Left ventricle myocardium inferior (tissue), 1 donor: ENCODE measurements around the gene TBC1D5. TPM values are rescaled to one million over a fixed set of nuclear protein-coding genes. Genes with fewer than 3 reads are reported as not detected.

ENCODE experiments used
- DNase-seq: peaks from one replicate; pipeline ENCODE4 v3.0.0-alpha.2; 2020
- H3K27ac ChIP-seq: fragments of 200-600 bp; replicated peaks from 2 replicates; pipeline ENCODE4 v1.8.0; 2021
- H3K27me3 ChIP-seq: fragments of 200-600 bp; 2 replicates; pipeline ENCODE4 v1.8.0; 2021; ENCODE audit warnings: low read depth
- H3K36me3 ChIP-seq: fragments of 200-600 bp; 2 replicates; pipeline ENCODE4 v1.8.0; 2021
- H3K4me1 ChIP-seq: fragments of 200-600 bp; 2 replicates; pipeline ENCODE4 v1.8.0; 2021
- H3K4me3 ChIP-seq: fragments of 200-600 bp; 2 replicates; pipeline ENCODE4 v1.8.0; 2021; ENCODE audit warnings: mild to moderate bottlenecking, moderate library complexity
- H3K9me3 ChIP-seq: fragments of 200-600 bp; replicated peaks from 2 replicates; pipeline ENCODE4 v1.8.0; 2021
- intact Hi-C: fragments of 100-400 bp; cut with micrococcal nuclease; formaldehyde crosslinking; loops from one replicate; pipeline ENCODE4 v1.11.0; 2022
- total RNA-seq: library from RNA; stranded (reverse); fragmentation: NEBNext Ultra II Directional; extraction: Animal tissue kit (Norgen Biotek cat#: 25700); gene quantifications from one replicate; pipeline ENCODE4 v1.2.1, GENCODE V29; 2021
- TF ChIP-seq, protein P1 (sequence below): fragments of 200-600 bp; IDR thresholded peaks from 2 replicates; pipeline ENCODE4 v1.8.0; 2021; ENCODE audit warnings: antibody characterized with exemption, mild to moderate bottlenecking, borderline replicate concordance
- donor health status: DM: no; HTN: yes; CAD: no; lungs with severe emphysema.

The TBC1D5 gene
- total RNA-seq, 1 donor from 2014 or later: 26.9 TPM

DNA sequence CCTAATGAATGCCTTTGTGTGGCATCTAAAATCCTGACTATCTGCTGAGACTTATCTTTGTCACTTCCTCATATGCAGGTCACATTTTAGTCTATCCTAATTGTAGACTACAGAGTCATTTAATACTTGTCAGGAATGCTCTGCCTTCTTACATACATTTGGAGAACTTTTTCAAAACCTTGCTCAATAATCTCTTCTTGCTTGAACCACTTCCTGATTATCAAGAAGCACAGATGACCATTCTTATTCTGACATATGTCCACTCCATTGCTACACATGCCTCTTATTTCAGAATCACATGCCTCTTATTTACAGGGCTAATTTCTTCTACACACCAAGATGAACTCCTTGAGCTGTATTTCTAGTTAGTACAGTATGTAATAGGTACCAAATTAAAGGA is 400.3 kb downstream of the TBC1D5 start:
- no peak overlapping the region for H3K4me3 ChIP-seq
- DNase-seq: no peak
- H3K27me3 ChIP-seq: no peaks in the 10 kb centered on the region
- intact Hi-C loops: no loop called here
- H3K9me3 ChIP-seq: no peaks in the 10 kb centered on the region
- H3K4me1 ChIP-seq: peaks cover 7% of the 10 kb centered on the region
- H3K36me3 ChIP-seq: no peaks in the 10 kb centered on the region
- no peak overlapping the region for H3K27ac ChIP-seq
- TF ChIP-seq, protein P1, sequence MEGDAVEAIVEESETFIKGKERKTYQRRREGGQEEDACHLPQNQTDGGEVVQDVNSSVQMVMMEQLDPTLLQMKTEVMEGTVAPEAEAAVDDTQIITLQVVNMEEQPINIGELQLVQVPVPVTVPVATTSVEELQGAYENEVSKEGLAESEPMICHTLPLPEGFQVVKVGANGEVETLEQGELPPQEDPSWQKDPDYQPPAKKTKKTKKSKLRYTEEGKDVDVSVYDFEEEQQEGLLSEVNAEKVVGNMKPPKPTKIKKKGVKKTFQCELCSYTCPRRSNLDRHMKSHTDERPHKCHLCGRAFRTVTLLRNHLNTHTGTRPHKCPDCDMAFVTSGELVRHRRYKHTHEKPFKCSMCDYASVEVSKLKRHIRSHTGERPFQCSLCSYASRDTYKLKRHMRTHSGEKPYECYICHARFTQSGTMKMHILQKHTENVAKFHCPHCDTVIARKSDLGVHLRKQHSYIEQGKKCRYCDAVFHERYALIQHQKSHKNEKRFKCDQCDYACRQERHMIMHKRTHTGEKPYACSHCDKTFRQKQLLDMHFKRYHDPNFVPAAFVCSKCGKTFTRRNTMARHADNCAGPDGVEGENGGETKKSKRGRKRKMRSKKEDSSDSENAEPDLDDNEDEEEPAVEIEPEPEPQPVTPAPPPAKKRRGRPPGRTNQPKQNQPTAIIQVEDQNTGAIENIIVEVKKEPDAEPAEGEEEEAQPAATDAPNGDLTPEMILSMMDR: no peak

DNA sequence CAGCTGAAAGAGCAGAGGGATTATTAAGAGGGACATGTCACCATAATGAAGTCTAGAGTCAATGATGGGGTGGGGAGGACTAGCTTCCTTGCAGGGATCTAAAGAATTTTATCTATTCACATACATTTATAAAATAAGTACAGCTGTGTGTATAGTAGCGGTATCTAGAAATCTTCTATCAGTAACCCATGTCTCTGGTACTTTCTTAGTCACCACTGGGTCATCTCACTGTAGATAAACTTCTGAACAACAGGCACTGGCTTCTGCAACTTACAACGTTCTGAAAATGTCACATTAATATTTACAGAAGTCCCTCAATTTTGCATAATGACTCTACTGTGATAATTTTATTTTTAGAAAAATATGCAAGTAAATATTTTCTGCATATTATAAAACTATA is 401.7 kb downstream of the TBC1D5 start:
- DNase-seq: no peak
- Histone ChIP-seq H3K4me3 (no peak overlapping the region), H3K27me3 (no peaks in the 10 kb centered on the region), H3K4me1 (peaks cover 19% of the 10 kb centered on the region), H3K36me3 (no peaks in the 10 kb centered on the region), H3K9me3 (no peaks in the 10 kb centered on the region), H3K27ac (no peak overlapping the region)
- intact Hi-C loops: no loop called here
- TF ChIP-seq, protein P1: no peak

DNA sequence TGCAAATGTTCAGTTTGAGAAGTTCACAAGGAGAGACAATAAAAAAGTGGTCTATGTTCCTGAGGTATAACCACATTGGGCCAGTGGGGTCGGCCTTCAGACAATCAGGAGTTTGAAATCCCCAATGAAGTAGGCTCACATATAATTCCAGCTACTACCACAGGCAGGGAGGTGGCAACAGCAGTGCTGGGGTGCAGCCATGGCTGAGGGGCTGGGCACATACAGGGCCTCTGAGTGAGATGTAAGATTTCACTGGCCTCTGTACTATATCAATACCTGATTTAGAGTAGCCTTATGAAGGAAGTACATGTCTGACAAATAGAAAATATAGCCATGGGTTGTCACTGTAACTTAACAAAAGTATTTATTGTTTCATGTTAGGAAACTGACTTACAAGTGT is 402.2 kb downstream of the TBC1D5 start:
- Histone ChIP-seq H3K9me3 (no peaks in the 10 kb centered on the region), H3K4me3 (no peak overlapping the region), H3K27me3 (no peaks in the 10 kb centered on the region), H3K27ac (no peak overlapping the region), H3K36me3 (no peaks in the 10 kb centered on the region), H3K4me1 (peaks cover 21% of the 10 kb centered on the region)
- TF ChIP-seq, protein P1: no peak
- intact Hi-C loops: no loop called here
- DNase-seq: no peak

DNA sequence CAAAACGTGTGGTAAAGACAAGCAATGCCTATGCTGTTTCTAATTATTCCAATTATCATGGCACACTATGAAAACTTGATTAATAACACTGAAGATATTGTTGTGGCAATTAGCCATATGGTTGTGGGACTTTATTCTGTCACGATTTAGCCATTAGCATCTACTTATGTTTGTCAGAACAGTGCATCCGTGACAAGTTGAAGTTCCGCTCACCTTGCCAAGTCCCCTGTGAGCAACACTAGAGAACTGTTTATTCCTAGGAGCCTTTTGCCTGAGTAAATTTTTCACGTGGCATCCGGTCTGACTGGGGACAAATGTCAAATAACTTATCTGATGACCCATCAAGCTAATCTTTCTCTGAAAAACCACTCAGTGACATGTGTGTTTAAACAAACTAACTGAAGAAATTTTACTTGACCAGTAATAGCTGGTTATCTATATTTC is 403.3 kb downstream of the TBC1D5 start:
- Histone ChIP-seq H3K4me3 (no peak overlapping the region), H3K27ac (no peak overlapping the region), H3K36me3 (no peaks in the 10 kb centered on the region), H3K27me3 (no peaks in the 10 kb centered on the region), H3K4me1 (peaks cover 21% of the 10 kb centered on the region), H3K9me3 (no peaks in the 10 kb centered on the region)
- TF ChIP-seq, protein P1: no peak
- no peak for DNase-seq
- intact Hi-C loops: no loop called here

DNA sequence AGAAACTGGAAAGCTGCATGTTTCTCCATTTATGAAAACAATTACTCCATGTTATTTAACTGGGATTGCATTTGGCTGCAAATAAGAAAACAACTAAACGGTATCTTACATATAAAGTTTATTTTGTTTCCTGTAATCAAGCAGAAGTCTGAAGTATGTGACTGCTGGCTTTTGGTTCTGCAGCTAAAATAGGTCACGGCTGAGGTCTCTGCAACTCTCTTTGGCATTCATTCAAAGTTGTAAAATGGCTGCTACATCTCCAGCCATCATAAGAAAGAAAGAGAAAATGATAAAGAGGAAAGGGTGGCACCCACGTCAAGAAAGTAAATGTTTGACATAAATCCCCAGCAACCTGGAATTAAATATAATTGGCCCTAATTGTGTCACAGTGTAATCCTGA is 406.1 kb downstream of the TBC1D5 start:
- Histone ChIP-seq H3K9me3 (no peaks in the 10 kb centered on the region), H3K27ac (peak overlapping the region; percentile 23), H3K27me3 (no peaks in the 10 kb centered on the region), H3K4me3 (no peak overlapping the region), H3K4me1 (peaks cover 21% of the 10 kb centered on the region), H3K36me3 (no peaks in the 10 kb centered on the region)
- TF ChIP-seq, protein P1: no peak
- no peak for DNase-seq
- intact Hi-C loops: no loop called here

DNA sequence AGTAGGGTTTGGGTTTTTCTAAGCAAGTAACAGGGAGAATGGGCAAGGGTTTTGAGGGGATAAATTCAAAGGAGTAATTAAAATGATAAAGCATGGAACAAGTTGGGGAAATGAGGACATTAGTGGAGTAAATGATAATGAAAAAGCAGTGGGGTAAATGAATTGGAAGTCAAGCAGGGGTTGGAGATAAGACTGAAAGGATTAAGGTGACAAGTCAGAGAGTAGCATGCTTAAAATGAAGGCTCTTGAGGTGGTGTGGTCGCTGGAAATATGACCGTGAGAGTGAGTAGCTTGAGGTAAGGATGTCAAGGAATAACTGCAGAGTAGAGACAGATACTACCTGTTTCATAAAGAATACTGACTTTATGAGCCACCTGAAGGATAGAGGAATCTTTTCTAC is 408.5 kb downstream of the TBC1D5 start:
- Histone ChIP-seq H3K27ac (no peak overlapping the region), H3K9me3 (no peaks in the 10 kb centered on the region), H3K4me3 (no peak overlapping the region), H3K36me3 (no peaks in the 10 kb centered on the region), H3K4me1 (peaks cover 16% of the 10 kb centered on the region), H3K27me3 (no peaks in the 10 kb centered on the region)
- no peak for DNase-seq
- TF ChIP-seq, protein P1: no peak
- intact Hi-C loops: no loop called here
